ENCODE results near the gene OPTC.

GRCh38 chr1:203504400-203505250, 10.7 kb downstream of the OPTC start:
- no peak for TF ChIP-seq POLR2A (IDR thresholded peaks at IDR 0.05; ENCODE audit: borderline replicate concordance, extremely low read depth, insufficient read depth, insufficient read length)
- TF ChIP-seq POLR2AphosphoS5 (IDR thresholded peaks at IDR 0.05; ENCODE audit: low read depth, low read length): no peak
- no peak for TF ChIP-seq EZH2 (IDR thresholded peaks at IDR 0.05)
